ENCODE data around the gene LOXHD1. TPM values are rescaled to one million over a fixed set of nuclear protein-coding genes. Genes with fewer than 3 reads are reported as not detected.

The LOXHD1 gene
- total RNA-seq, 6 experiments from 2014 or later = not detected

- Histone ChIP-seq H3K36me3 (no peaks in the 10 kb centered on the region), H3K27me3 (no peaks in the 10 kb centered on the region), H3K27ac (no peak overlapping the region), H3K4me3 (no peak overlapping the region), H3K9me3 (no peaks in the 10 kb centered on the region), H3K4me1 (no peaks in the 10 kb centered on the region)
- intact Hi-C loops (cut with DNase I) = no loop called here
- WGBS (ENCODE audit: insufficient coverage, low coverage, low lambda C conversion rate, missing lambda C conversion rate) = 8% methylated on average over 2 of the region's 2 CpGs
- TF ChIP-seq, protein P1, sequence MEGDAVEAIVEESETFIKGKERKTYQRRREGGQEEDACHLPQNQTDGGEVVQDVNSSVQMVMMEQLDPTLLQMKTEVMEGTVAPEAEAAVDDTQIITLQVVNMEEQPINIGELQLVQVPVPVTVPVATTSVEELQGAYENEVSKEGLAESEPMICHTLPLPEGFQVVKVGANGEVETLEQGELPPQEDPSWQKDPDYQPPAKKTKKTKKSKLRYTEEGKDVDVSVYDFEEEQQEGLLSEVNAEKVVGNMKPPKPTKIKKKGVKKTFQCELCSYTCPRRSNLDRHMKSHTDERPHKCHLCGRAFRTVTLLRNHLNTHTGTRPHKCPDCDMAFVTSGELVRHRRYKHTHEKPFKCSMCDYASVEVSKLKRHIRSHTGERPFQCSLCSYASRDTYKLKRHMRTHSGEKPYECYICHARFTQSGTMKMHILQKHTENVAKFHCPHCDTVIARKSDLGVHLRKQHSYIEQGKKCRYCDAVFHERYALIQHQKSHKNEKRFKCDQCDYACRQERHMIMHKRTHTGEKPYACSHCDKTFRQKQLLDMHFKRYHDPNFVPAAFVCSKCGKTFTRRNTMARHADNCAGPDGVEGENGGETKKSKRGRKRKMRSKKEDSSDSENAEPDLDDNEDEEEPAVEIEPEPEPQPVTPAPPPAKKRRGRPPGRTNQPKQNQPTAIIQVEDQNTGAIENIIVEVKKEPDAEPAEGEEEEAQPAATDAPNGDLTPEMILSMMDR (IDR thresholded peaks at IDR 0.05) = no peak
- no peak for TF ChIP-seq POLR2A (IDR thresholded peaks at IDR 0.05)
- ATAC-seq (no peak), DNase-seq (no peak)
Observed at GRCh38 chr18:46502444-46502843, 154.6 kb downstream of the LOXHD1 start.

- DNase-seq (no peak), ATAC-seq (peak in 1 of 4 donors; percentile 56)
- intact Hi-C loops (cut with DNase I) = no loop called here
- Histone ChIP-seq H3K27ac (no peak overlapping the region), H3K4me1 (no peaks in the 10 kb centered on the region), H3K27me3 (no peaks in the 10 kb centered on the region), H3K36me3 (no peaks in the 10 kb centered on the region), H3K9me3 (no peaks in the 10 kb centered on the region), H3K4me3 (no peak overlapping the region)
- TF ChIP-seq, protein P1 (IDR thresholded peaks at IDR 0.05) = no peak
- no peak for TF ChIP-seq POLR2A (IDR thresholded peaks at IDR 0.05)
- 0% methylated on average over 4 of the region's 4 CpGs for WGBS (ENCODE audit: insufficient coverage, low coverage, low lambda C conversion rate, missing lambda C conversion rate)
Observed at GRCh38 chr18:46497129-46497528, 159.9 kb downstream of the LOXHD1 start.

DNA sequence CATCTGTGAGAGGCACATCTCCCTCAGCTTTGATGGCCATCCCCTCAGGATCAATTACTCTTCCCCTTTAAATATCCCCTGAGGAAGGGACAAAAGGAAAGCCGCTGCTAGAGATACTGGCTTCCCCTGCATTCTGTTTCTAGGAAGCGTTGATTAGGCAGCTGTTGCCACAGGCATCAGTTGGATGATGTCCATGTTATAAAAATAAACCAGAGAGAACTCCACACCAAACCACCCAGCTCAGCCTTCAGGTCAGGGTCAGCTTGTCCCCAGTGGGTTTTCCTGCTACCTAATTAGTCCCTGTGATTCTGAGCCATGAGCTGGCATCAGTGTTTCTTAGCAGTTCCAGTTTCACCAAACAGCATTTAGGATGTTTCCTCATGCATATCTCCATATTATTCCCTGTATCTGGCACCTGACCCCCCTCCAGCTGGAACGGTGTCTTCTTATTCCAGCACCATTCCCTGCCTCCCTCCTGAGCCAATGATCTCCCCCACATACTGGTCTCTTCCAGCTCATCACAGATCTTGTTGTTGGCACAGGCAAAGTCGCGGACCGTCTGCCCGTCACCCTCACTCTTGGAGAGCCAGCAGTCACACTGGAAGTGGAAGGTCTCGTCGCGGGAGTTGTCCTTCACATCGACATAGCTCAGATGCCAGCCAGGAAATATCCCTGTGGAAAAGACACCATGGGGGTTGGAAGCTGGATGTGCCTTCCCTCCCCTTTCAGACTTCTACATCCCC lies 168.4 kb downstream of the LOXHD1 start:
- Histone ChIP-seq H3K4me1 (no peaks in the 10 kb centered on the region), H3K9me3 (no peaks in the 10 kb centered on the region), H3K27ac (no peak overlapping the region), H3K27me3 (no peaks in the 10 kb centered on the region), H3K4me3 (no peak overlapping the region), H3K36me3 (no peaks in the 10 kb centered on the region)
- TF ChIP-seq POLR2A (IDR thresholded peaks at IDR 0.05) = no peak
- TF ChIP-seq, protein P1 (IDR thresholded peaks at IDR 0.05) = no peak
- intact Hi-C loops (cut with DNase I) = no loop called here
- ATAC-seq (no peak), DNase-seq (no peak)
- 69% methylated on average over 11 of the region's 11 CpGs for WGBS (ENCODE audit: insufficient coverage, low coverage, low lambda C conversion rate, missing lambda C conversion rate)

- TF ChIP-seq, protein P1 (IDR thresholded peaks at IDR 0.05) = no peak
- no peak for TF ChIP-seq POLR2A (IDR thresholded peaks at IDR 0.05)
Observed at GRCh38 chr18:46485675-46486194, 171.3 kb downstream of the LOXHD1 start.

More at GRCh38 chr18:46485675-46486194, 171.3 kb downstream of the LOXHD1 start:
- intact Hi-C loops (cut with DNase I) = no loop called here
- Histone ChIP-seq H3K4me3 (no peak overlapping the region), H3K4me1 (no peaks in the 10 kb centered on the region), H3K27me3 (no peaks in the 10 kb centered on the region), H3K27ac (no peak overlapping the region), H3K36me3 (no peaks in the 10 kb centered on the region), H3K9me3 (no peaks in the 10 kb centered on the region)
- no peak for DNase-seq
- no peak for ATAC-seq
- WGBS (ENCODE audit: insufficient coverage, low coverage, low lambda C conversion rate, missing lambda C conversion rate) = 25% methylated on average over 1 of the region's 2 CpGs
